CD4-positive, alpha-beta memory T cell (primary cell): Measurements from ENCODE around the gene STAB1. TPM values are rescaled to one million over a fixed set of nuclear protein-coding genes. Genes with fewer than 3 reads are reported as not detected.

ENCODE experiments used
- CTCF ChIA-PET: fragments of 350-600 bp; sonication (Branson Sonifier 250); formaldehyde crosslinking; loops from one replicate; lab custom pipeline; 2021; ENCODE audit warnings: inconsistent platforms; ENCODE audit not compliant: partially characterized antibody; lab: Charles Lee
- POLR2A ChIA-PET: fragments of 350-600 bp; sonication (Branson Sonifier 250); formaldehyde crosslinking; loops from one replicate; lab custom pipeline; 2021; ENCODE audit not compliant: partially characterized antibody; lab: Charles Lee
- DNase-seq, 5 donors: peaks; one replicate each; pipeline versions ENCODE4 v3.0.0 to v3.0.0-alpha.2; 2020 to 2022; ENCODE audit warnings: mixed read lengths in 1 of 5
- H3K27ac ChIP-seq: one replicate; pipeline ENCODE4 v1.7.0; 2013; ENCODE audit warnings: low read depth, low read length
- H3K27me3 ChIP-seq: 2 replicates; pipeline ENCODE4 v1.7.0; 2013; ENCODE audit warnings: mild to moderate bottlenecking, low read length, moderate library complexity; ENCODE audit not compliant: insufficient read depth
- H3K36me3 ChIP-seq: 2 replicates; pipeline ENCODE4 v1.7.0; 2013; ENCODE audit warnings: mild to moderate bottlenecking, low read length, moderate library complexity; ENCODE audit not compliant: insufficient read depth
- H3K4me1 ChIP-seq: 2 replicates; pipeline ENCODE4 v1.7.0; 2013; ENCODE audit warnings: mild to moderate bottlenecking, low read length, moderate library complexity; ENCODE audit not compliant: insufficient read depth
- H3K4me3 ChIP-seq, 2 donors: one replicate each; pipeline ENCODE4 v1.7.0; 2013; ENCODE audit warnings: low read length in 2 of 2, mild to moderate bottlenecking in 1 of 2
- H3K9me3 ChIP-seq, 2 donors: one replicate each; pipeline ENCODE4 v1.7.0; 2013; ENCODE audit warnings: low read length in 2 of 2, control low read depth in 1 of 2; ENCODE audit not compliant: control insufficient read depth in 1 of 2
- H3K27ac Mint-ChIP-seq, 7 donors: one replicate each; pipeline ENCODE4 v1.8.0; 2020 to 2021; ENCODE audit warnings: mixed read lengths in 7 of 7, mild to moderate bottlenecking in 6 of 7, inconsistent platforms in 3 of 7, moderate library complexity in 3 of 7
- H3K27me3 Mint-ChIP-seq, 2 donors: one replicate each; pipeline ENCODE4 v1.8.0; 2020 to 2021; ENCODE audit warnings: mixed read lengths in 2 of 2
- H3K36me3 Mint-ChIP-seq, 2 donors: one replicate each; pipeline ENCODE4 v1.8.0; 2020 to 2021; ENCODE audit warnings: mixed read lengths in 2 of 2, inconsistent platforms in 1 of 2, mild to moderate bottlenecking in 1 of 2
- H3K4me1 Mint-ChIP-seq, 4 donors: one replicate each; pipeline ENCODE4 v1.8.0; 2020 to 2021; ENCODE audit warnings: mixed read lengths in 4 of 4, mild to moderate bottlenecking in 1 of 4
- H3K4me3 Mint-ChIP-seq, 8 donors: one replicate each; pipeline ENCODE4 v1.8.0; 2020 to 2021; ENCODE audit warnings: mixed read lengths in 8 of 8, mild to moderate bottlenecking in 7 of 8, moderate library complexity in 6 of 8, inconsistent platforms in 3 of 8
- H3K9me3 Mint-ChIP-seq, 8 donors: one replicate each; pipeline ENCODE4 v1.8.0; 2020 to 2021; ENCODE audit warnings: mixed read lengths in 8 of 8, mild to moderate bottlenecking in 5 of 8, inconsistent platforms in 3 of 8, moderate library complexity in 1 of 8
- intact Hi-C: fragments of 100-400 bp; cut with micrococcal nuclease; formaldehyde crosslinking; loops from one replicate; pipeline ENCODE4 v1.15.1; 2023
- polyA plus RNA-seq, 2 donors: library from polyadenylated mRNA; unstranded; fragments of 300-500 nt; fragmentation: Illumina TruSeq; gene quantifications; one replicate each; pipeline ENCODE4 v1.2.3, GENCODE V29; 2021
- total RNA-seq, 2 experiments: library from RNA; stranded (reverse); gene quantifications; one replicate each; pipeline ENCODE4 v1.2.3, GENCODE V29; 2021

The STAB1 gene
- total and polyA plus RNA-seq, 4 experiments from 2014 or later, result 11.3 to 13.9 TPM; not detected in 2

GRCh38 chr3:52537726-52538421 lies 42.7 kb downstream of the STAB1 start:
- peaks cover 39% of the 10 kb centered on the region for H3K4me1 ChIP-seq
- ChIA-PET POLR2A (interaction anchor here (0.6 kb wide), 1 partner anchor 43 kb away, joined by 3 read pairs; no protein-coding TSS in a partner anchor), CTCF (interaction anchor here (0.6 kb wide), 1 partner anchor 9 kb away, joined by 3 read pairs; no protein-coding TSS in a partner anchor)
- Mint-ChIP-seq H3K9me3 (peaks cover 0 to 3% (median 0%) of the 10 kb centered on the region in 8 donors), H3K4me3 (peak overlapping the region; percentile 98 to 100 (median 100)), H3K4me1 (peaks cover 24 to 63% (median 46%) of the 10 kb centered on the region in 4 donors), H3K27me3 (no peaks in the 10 kb centered on the region), H3K36me3 (peaks cover 7 to 30% of the 10 kb centered on the region in 2 donors), H3K27ac (peak overlapping the region; percentile 65 to 100 (median 99))
- no peaks in the 10 kb centered on the region for H3K36me3 ChIP-seq
- H3K4me3 ChIP-seq, result peak overlapping the region; percentile 83 to 95
- no peaks in the 10 kb centered on the region for H3K9me3 ChIP-seq
- no peak for DNase-seq
- H3K27ac ChIP-seq, result peak overlapping the region; percentile 74
- H3K27me3 ChIP-seq, result no peaks in the 10 kb centered on the region
- intact Hi-C loops, result loop anchor here (2.0 to 5.0 kb wide), 3 partner anchors 81 to 1037 kb away; partner anchors contain the start of genes DCAF1, GNL3 and PBRM1

GRCh38 chr3:52539010-52539653 lies 44.0 kb downstream of the STAB1 start:
- Histone ChIP-seq H3K4me1 (peaks cover 38% of the 10 kb centered on the region), H3K27me3 (no peaks in the 10 kb centered on the region), H3K9me3 (no peaks in the 10 kb centered on the region), H3K27ac (no peak overlapping the region), H3K36me3 (no peaks in the 10 kb centered on the region), H3K4me3 (no peak overlapping the region)
- Mint-ChIP-seq H3K4me1 (peaks cover 26 to 63% (median 46%) of the 10 kb centered on the region in 4 donors), H3K27ac (peak overlapping the region; percentile 2 to 89 (median 82)), H3K4me3 (peak overlapping the region; percentile 40 to 100 (median 69)), H3K27me3 (no peaks in the 10 kb centered on the region), H3K9me3 (peaks cover 0 to 3% (median 0%) of the 10 kb centered on the region in 8 donors), H3K36me3 (peaks cover 7 to 34% of the 10 kb centered on the region in 2 donors)
- DNase-seq, result no peak
- POLR2A ChIA-PET, result interaction anchor here (0.9 kb wide), 1 partner anchor 13 kb away, joined by 3 read pairs; no protein-coding TSS in a partner anchor
- intact Hi-C loops, result loop anchor here (5.0 kb wide), 1 partner anchor 148 kb away; the partner anchor contains the start of genes GNL3 and PBRM1
- CTCF ChIA-PET, result no interaction called here

- Mint-ChIP-seq H3K9me3 (peaks cover 0 to 3% (median 0%) of the 10 kb centered on the region in 8 donors), H3K36me3 (peaks cover 14 to 42% of the 10 kb centered on the region in 2 donors), H3K27ac (peak overlapping the region in 4 of 7 donors; percentile 21 to 75 (median 47)), H3K4me3 (no peak overlapping the region), H3K4me1 (peaks cover 24 to 59% (median 37%) of the 10 kb centered on the region in 4 donors), H3K27me3 (no peaks in the 10 kb centered on the region)
- no peaks in the 10 kb centered on the region for H3K9me3 ChIP-seq
- H3K27me3 ChIP-seq, result no peaks in the 10 kb centered on the region
- H3K4me1 ChIP-seq, result peaks cover 33% of the 10 kb centered on the region
- no peak overlapping the region for H3K27ac ChIP-seq
- CTCF ChIA-PET, result no interaction called here
- no peaks in the 10 kb centered on the region for H3K36me3 ChIP-seq
- no peak overlapping the region for H3K4me3 ChIP-seq
- POLR2A ChIA-PET, result no interaction called here
- DNase-seq, result no peak
- intact Hi-C loops, result no loop called here
Observed at GRCh38 chr3:52541050-52541449, 45.9 kb downstream of the STAB1 start.

GRCh38 chr3:52544937-52545336 lies 49.8 kb downstream of the STAB1 start:
- no peak overlapping the region for H3K4me3 Mint-ChIP-seq
- H3K9me3 Mint-ChIP-seq, result no peaks in the 10 kb centered on the region
- no peaks in the 10 kb centered on the region for H3K27me3 Mint-ChIP-seq
- H3K27ac Mint-ChIP-seq, result peak overlapping the region in 5 of 7 donors; percentile 42 to 89 (median 51)
- no peak for DNase-seq
- H3K4me3 ChIP-seq, result no peak overlapping the region
- H3K4me1 ChIP-seq, result peaks cover 3% of the 10 kb centered on the region
- peaks cover 2 to 20% (median 6%) of the 10 kb centered on the region in 4 donors for H3K4me1 Mint-ChIP-seq
- peaks cover 13 to 50% of the 10 kb centered on the region in 2 donors for H3K36me3 Mint-ChIP-seq
- H3K9me3 ChIP-seq, result no peaks in the 10 kb centered on the region
- intact Hi-C loops, result no loop called here
- H3K27me3 ChIP-seq, result no peaks in the 10 kb centered on the region
- ChIA-PET CTCF (interaction anchor here (1.3 kb wide), 1 partner anchor 9 kb away, joined by 4 read pairs; the partner anchor contains the start of gene UQCC5), POLR2A (no interaction called here)
- no peak overlapping the region for H3K27ac ChIP-seq
- H3K36me3 ChIP-seq, result peaks cover 10% of the 10 kb centered on the region

- Histone ChIP-seq H3K27me3 (no peaks in the 10 kb centered on the region), H3K4me3 (no peak overlapping the region), H3K4me1 (no peaks in the 10 kb centered on the region), H3K36me3 (peaks cover 19% of the 10 kb centered on the region), H3K27ac (no peak overlapping the region), H3K9me3 (no peaks in the 10 kb centered on the region)
- Mint-ChIP-seq H3K27ac (peak overlapping the region in 3 of 7 donors; percentile 22 to 48 (median 46)), H3K4me1 (peaks cover 0 to 10% (median 2%) of the 10 kb centered on the region in 4 donors), H3K36me3 (peaks cover 17 to 49% of the 10 kb centered on the region in 2 donors), H3K4me3 (no peak overlapping the region), H3K27me3 (no peaks in the 10 kb centered on the region), H3K9me3 (no peaks in the 10 kb centered on the region)
- POLR2A ChIA-PET, result interaction anchor here (0.6 to 1.6 kb wide), 3 partner anchors 10 to 78 kb away, joined by 3 to 5 read pairs (median 3); partner anchors contain the start of gene UQCC5
- DNase-seq, result no peak
- intact Hi-C loops, result no loop called here
- CTCF ChIA-PET, result interaction anchor here (1.1 kb wide), 1 partner anchor 9 kb away, joined by 3 read pairs; no protein-coding TSS in a partner anchor
Observed at GRCh38 chr3:52546111-52546901, 51.2 kb downstream of the STAB1 start.

- Mint-ChIP-seq H3K36me3 (peaks cover 20 to 49% of the 10 kb centered on the region in 2 donors), H3K27ac (peak overlapping the region in 2 of 7 donors; percentile 4 to 10), H3K27me3 (no peaks in the 10 kb centered on the region), H3K9me3 (no peaks in the 10 kb centered on the region), H3K4me3 (no peak overlapping the region), H3K4me1 (peaks cover 0 to 4% (median 2%) of the 10 kb centered on the region in 4 donors)
- no peaks in the 10 kb centered on the region for H3K9me3 ChIP-seq
- CTCF ChIA-PET, result interaction anchor here (1.1 kb wide), 1 partner anchor 10 kb away, joined by 3 read pairs; no protein-coding TSS in a partner anchor
- no peak overlapping the region for H3K4me3 ChIP-seq
- POLR2A ChIA-PET, result interaction anchor here (0.6 to 1.6 kb wide), 2 partner anchors 11 to 77 kb away, joined by 3 to 5 read pairs; partner anchors contain the start of gene UQCC5
- intact Hi-C loops, result no loop called here
- no peak overlapping the region for H3K27ac ChIP-seq
- DNase-seq, result no peak
- peaks cover 19% of the 10 kb centered on the region for H3K36me3 ChIP-seq
- H3K27me3 ChIP-seq, result no peaks in the 10 kb centered on the region
- no peaks in the 10 kb centered on the region for H3K4me1 ChIP-seq
Observed at GRCh38 chr3:52547143-52547542, 52.0 kb downstream of the STAB1 start.
